ENCODE measurements around the gene SPATA3. TPM values are rescaled to one million over a fixed set of nuclear protein-coding genes. Genes with fewer than 3 reads are reported as not detected.

SPATA3 gene
- total RNA-seq, 1 experiment from 2014 or later, result not detected

DNA sequence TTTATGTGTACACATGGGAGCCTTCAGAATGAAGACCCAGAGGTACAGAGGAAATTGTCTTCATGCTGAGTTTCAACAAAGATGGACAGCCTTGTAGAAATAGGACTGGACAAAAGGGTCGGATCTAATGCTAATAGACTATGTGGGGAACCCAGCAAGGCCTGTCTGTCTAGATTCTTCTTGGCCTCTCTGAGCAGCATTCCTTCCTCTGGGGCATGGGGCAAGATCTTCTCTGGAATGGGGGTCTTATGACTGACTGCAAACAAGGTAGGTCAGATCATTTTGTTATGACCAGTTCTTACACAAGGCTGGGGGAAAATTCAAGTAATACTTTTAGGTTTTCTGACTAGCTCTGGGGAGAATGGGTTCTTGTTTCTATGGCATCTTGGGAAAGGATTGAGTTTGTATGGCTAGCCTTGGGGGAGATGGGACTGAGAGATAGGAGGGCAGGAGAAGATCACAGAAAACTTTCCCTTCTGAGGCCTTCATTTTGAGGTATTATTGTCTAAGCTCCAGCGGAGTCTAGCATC is 14.3 kb downstream of the SPATA3 start:
- CTCF ChIA-PET, result interaction anchor here (0.7 kb wide), 1 partner anchor 91 kb away, joined by 5 read pairs; no protein-coding TSS in a partner anchor
- intact Hi-C loops (cut with micrococcal nuclease; ENCODE audit: unreplicated experiment), result no loop called here
- Mint-ChIP-seq H3K9me3 (ENCODE audit: unreplicated experiment) (peaks cover 7% of the 10 kb centered on the region), H3K27ac (ENCODE audit: unreplicated experiment) (peak overlapping the region; percentile 95), H3K36me3 (ENCODE audit: insufficient read depth, unreplicated experiment) (peaks cover 11% of the 10 kb centered on the region), H3K27me3 (ENCODE audit: insufficient read depth, unreplicated experiment) (no peaks in the 10 kb centered on the region), H3K4me1 (ENCODE audit: low read depth, unreplicated experiment) (peaks cover 48% of the 10 kb centered on the region), H3K4me3 (ENCODE audit: unreplicated experiment) (peak overlapping the region; percentile 57)
- Histone ChIP-seq H3K4me1 (peaks cover 75% of the 10 kb centered on the region), H3K27me3 (replicated peaks; ENCODE audit: control insufficient read depth, insufficient read depth, low read length) (no peaks in the 10 kb centered on the region), H3K4me3 (ENCODE audit: low read depth, low read length) (no peak overlapping the region), H3K36me3 (ENCODE audit: control insufficient read depth, insufficient read depth, low read length) (no peaks in the 10 kb centered on the region), H3K9me3 (no peaks in the 10 kb centered on the region)
- no TSS peak for BruUV-seq (replicated peaks)
- POLR2A ChIA-PET, result no interaction called here
- DNase-seq, result peak; percentile 65 to 66
- TF ChIP-seq, protein P1, sequence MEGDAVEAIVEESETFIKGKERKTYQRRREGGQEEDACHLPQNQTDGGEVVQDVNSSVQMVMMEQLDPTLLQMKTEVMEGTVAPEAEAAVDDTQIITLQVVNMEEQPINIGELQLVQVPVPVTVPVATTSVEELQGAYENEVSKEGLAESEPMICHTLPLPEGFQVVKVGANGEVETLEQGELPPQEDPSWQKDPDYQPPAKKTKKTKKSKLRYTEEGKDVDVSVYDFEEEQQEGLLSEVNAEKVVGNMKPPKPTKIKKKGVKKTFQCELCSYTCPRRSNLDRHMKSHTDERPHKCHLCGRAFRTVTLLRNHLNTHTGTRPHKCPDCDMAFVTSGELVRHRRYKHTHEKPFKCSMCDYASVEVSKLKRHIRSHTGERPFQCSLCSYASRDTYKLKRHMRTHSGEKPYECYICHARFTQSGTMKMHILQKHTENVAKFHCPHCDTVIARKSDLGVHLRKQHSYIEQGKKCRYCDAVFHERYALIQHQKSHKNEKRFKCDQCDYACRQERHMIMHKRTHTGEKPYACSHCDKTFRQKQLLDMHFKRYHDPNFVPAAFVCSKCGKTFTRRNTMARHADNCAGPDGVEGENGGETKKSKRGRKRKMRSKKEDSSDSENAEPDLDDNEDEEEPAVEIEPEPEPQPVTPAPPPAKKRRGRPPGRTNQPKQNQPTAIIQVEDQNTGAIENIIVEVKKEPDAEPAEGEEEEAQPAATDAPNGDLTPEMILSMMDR (IDR thresholded peaks at IDR 0.05; ENCODE audit: insufficient read depth in 1 of 2, low read depth in 1 of 2, low read length in 1 of 2, severe bottlenecking in 1 of 2, unreplicated experiment in 1 of 2), result no peak

DNA sequence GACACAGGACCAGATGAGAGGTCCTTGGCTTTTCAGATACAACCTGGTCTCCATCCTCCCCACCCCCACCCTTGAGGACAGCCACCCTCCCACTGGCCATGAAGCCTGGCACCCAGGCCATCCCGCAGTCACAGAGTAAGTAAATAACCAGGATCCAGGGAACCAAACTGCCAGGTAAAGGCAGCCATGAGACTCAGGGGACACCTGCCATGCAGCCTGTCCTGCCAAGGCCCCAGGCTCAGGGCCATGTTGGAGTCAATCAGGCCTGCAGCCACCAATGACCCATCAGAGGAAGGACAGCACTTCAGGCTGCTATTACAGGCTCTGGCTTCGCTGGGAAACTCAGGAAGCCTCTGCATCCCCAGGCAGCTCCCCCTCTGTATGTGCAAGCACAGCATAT is 15.6 kb downstream of the SPATA3 start:
- BruUV-seq (replicated peaks), result no TSS peak
- no peak overlapping the region for H3K4me3 Mint-ChIP-seq (ENCODE audit: unreplicated experiment)
- H3K9me3 Mint-ChIP-seq (ENCODE audit: unreplicated experiment), result no peaks in the 10 kb centered on the region
- CTCF ChIA-PET, result no interaction called here
- DNase-seq, result no peak
- intact Hi-C loops (cut with micrococcal nuclease; ENCODE audit: unreplicated experiment), result no loop called here
- H3K36me3 ChIP-seq (ENCODE audit: control insufficient read depth, insufficient read depth, low read length), result no peaks in the 10 kb centered on the region
- no peaks in the 10 kb centered on the region for H3K27me3 Mint-ChIP-seq (ENCODE audit: insufficient read depth, unreplicated experiment)
- TF ChIP-seq, protein P1 (IDR thresholded peaks at IDR 0.05; ENCODE audit: insufficient read depth in 1 of 2, low read depth in 1 of 2, low read length in 1 of 2, severe bottlenecking in 1 of 2, unreplicated experiment in 1 of 2), result no peak
- POLR2A ChIA-PET, result no interaction called here
- peaks cover 79% of the 10 kb centered on the region for H3K4me1 ChIP-seq
- H3K4me3 ChIP-seq (ENCODE audit: low read depth, low read length), result no peak overlapping the region
- peaks cover 49% of the 10 kb centered on the region for H3K4me1 Mint-ChIP-seq (ENCODE audit: low read depth, unreplicated experiment)
- H3K36me3 Mint-ChIP-seq (ENCODE audit: insufficient read depth, unreplicated experiment), result peaks cover 6% of the 10 kb centered on the region
- H3K27ac Mint-ChIP-seq (ENCODE audit: unreplicated experiment), result peak overlapping the region; percentile 85
- H3K9me3 ChIP-seq, result no peaks in the 10 kb centered on the region
- H3K27me3 ChIP-seq (replicated peaks; ENCODE audit: control insufficient read depth, insufficient read depth, low read length), result no peaks in the 10 kb centered on the region

DNA sequence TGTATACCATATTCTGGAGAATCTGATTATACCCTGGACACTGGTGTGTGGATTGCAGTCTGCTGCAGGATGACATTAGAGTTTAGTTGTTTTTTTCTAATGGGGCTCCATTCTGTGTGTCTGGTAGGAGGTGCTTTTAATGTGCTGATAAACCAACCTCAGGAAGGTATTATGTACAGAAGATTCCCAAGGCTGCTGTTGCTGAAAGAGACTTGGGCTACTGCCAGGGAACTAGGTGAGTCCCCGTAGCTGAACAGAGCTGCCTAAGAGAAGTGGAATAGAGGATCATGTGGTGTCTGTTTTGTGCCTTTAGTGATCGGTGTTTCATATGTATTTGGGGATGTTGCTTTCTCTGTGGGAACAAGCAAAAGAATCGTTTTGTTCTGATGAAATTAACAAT is 16.5 kb downstream of the SPATA3 start:
- no peak for DNase-seq
- intact Hi-C loops (cut with micrococcal nuclease; ENCODE audit: unreplicated experiment), result no loop called here
- Histone ChIP-seq H3K4me1 (peaks cover 81% of the 10 kb centered on the region), H3K9me3 (no peaks in the 10 kb centered on the region), H3K4me3 (ENCODE audit: low read depth, low read length) (no peak overlapping the region), H3K36me3 (ENCODE audit: control insufficient read depth, insufficient read depth, low read length) (no peaks in the 10 kb centered on the region), H3K27me3 (replicated peaks; ENCODE audit: control insufficient read depth, insufficient read depth, low read length) (no peaks in the 10 kb centered on the region)
- no TSS peak for BruUV-seq (replicated peaks)
- Mint-ChIP-seq H3K9me3 (ENCODE audit: unreplicated experiment) (no peaks in the 10 kb centered on the region), H3K4me3 (ENCODE audit: unreplicated experiment) (no peak overlapping the region), H3K27me3 (ENCODE audit: insufficient read depth, unreplicated experiment) (no peaks in the 10 kb centered on the region), H3K4me1 (ENCODE audit: low read depth, unreplicated experiment) (peaks cover 56% of the 10 kb centered on the region), H3K27ac (ENCODE audit: unreplicated experiment) (peak overlapping the region; percentile 66), H3K36me3 (ENCODE audit: insufficient read depth, unreplicated experiment) (peaks cover 7% of the 10 kb centered on the region)
- TF ChIP-seq, protein P1 (IDR thresholded peaks at IDR 0.05; ENCODE audit: insufficient read depth in 1 of 2, low read depth in 1 of 2, low read length in 1 of 2, severe bottlenecking in 1 of 2, unreplicated experiment in 1 of 2), result no peak
- ChIA-PET CTCF (no interaction called here), POLR2A (no interaction called here)

All from Caco-2 (cell line).